Panc1 (cell line): ENCODE data around the gene CDC37. TPM values are rescaled to one million over a fixed set of nuclear protein-coding genes. Genes with fewer than 3 reads are reported as not detected.

Experiments
- ATAC-seq: fragments of 200-7000 bp; cut with Tn5 transposase; 2 replicates; pipeline ENCODE4 v1.9.1; 2020; ENCODE audit warnings: mild to moderate bottlenecking, moderate library complexity
- BruUV-seq: library from RNA; stranded (reverse); fragments of 400-500 nt; replicated peaks from 2 replicates; lab custom pipeline; 2021; lab: Mats Ljungman, UMichigan
- CTCF ChIA-PET: fragments of 300-600 bp; sonication (Branson Sonifier 250); formaldehyde crosslinking; loops from one replicate; lab custom pipeline; 2022; ENCODE audit warnings: antibody characterized with exemption; lab: Charles Lee
- POLR2A ChIA-PET: fragments of 300-600 bp; sonication (Branson Sonifier 250); formaldehyde crosslinking; loops from one replicate; lab custom pipeline; 2022; ENCODE audit warnings: antibody characterized with exemption; lab: Charles Lee
- DNase-seq: peaks from one replicate; pipeline ENCODE4 v3.0.0-alpha.2; 2010; ENCODE audit warnings: low read depth, low spot score
- H3K27ac ChIP-seq: 2 replicates; pipeline ENCODE4 v1.5.1; 2011; ENCODE audit warnings: mild to moderate bottlenecking, low read length, inconsistent platforms
- H3K27me3 ChIP-seq: fragments of 200-500 bp; sonication (Bioruptor generic); 2 replicates; pipeline ENCODE4 v1.6.0; 2014; ENCODE audit warnings: low read length, inconsistent platforms; ENCODE audit not compliant: control insufficient read depth, insufficient read depth
- H3K36me3 ChIP-seq: fragments of 200-500 bp; sonication (Bioruptor generic); 2 replicates; pipeline ENCODE4 v1.5.1; 2014; ENCODE audit warnings: inconsistent platforms, mild to moderate bottlenecking, low read length, moderate library complexity; ENCODE audit not compliant: control insufficient read depth, insufficient read depth
- H3K4me1 ChIP-seq: 2 replicates; pipeline ENCODE4 v1.5.1; 2011; ENCODE audit warnings: inconsistent platforms, mild to moderate bottlenecking, low read length, moderate library complexity; ENCODE audit not compliant: control insufficient read depth, insufficient read depth
- H3K4me3 ChIP-seq, 2 experiments: 2 replicates each; pipeline ENCODE4 v1.5.1; 2011 to 2012; ENCODE audit warnings: low read depth in 2 of 2, low read length in 2 of 2, mild to moderate bottlenecking in 2 of 2, inconsistent platforms in 1 of 2, moderate library complexity in 1 of 2
- H3K9me3 ChIP-seq: fragments of 200-500 bp; sonication (Bioruptor generic); 2 replicates; pipeline ENCODE4 v1.5.1; 2014; ENCODE audit warnings: low read depth, mild to moderate bottlenecking, inconsistent platforms, low read length, moderate library complexity; ENCODE audit not compliant: control insufficient read depth, insufficient read depth
- CTCF ChIP-seq: fragments of 450-650 bp; IDR thresholded peaks from 2 replicates; pipeline ENCODE4 v1.5.1; 2017; ENCODE audit warnings: mild to moderate bottlenecking
- POLR2AphosphoS5 ChIP-seq: IDR thresholded peaks from 2 replicates; pipeline ENCODE4 v1.6.1; 2012; ENCODE audit warnings: mild to moderate bottlenecking, low read depth, low read length, moderate library complexity
- REST ChIP-seq, 2 experiments: IDR thresholded peaks; 2 replicates each; pipeline ENCODE4 v1.6.1; 2011 to 2012; ENCODE audit warnings: low read depth in 2 of 2, control low read depth in 1 of 2, low read length in 1 of 2, mild to moderate bottlenecking in 1 of 2, moderate library complexity in 1 of 2; ENCODE audit not compliant: insufficient read depth in 1 of 2
- SIN3A ChIP-seq: IDR thresholded peaks from 2 replicates; pipeline ENCODE4 v1.6.1; 2012; ENCODE audit warnings: low read depth, mild to moderate bottlenecking, low read length, moderate library complexity, borderline replicate concordance; ENCODE audit not compliant: insufficient read depth
- TCF7L2 ChIP-seq: IDR thresholded peaks from 2 replicates; pipeline ENCODE4 v1.6.1; 2011; ENCODE audit warnings: mild to moderate bottlenecking, low read depth, low read length, inconsistent platforms
- in situ Hi-C: cut with HindIII; loops from 2 replicates; pipeline ENCODE4 v1.10.0; 2016; ENCODE audit warnings: low sequenced_read_pairs, low pct_unique_long_range_greater_than_20kb
- intact Hi-C: fragments of 100-400 bp; cut with micrococcal nuclease; formaldehyde crosslinking; loops from one replicate; pipeline ENCODE4 v1.10.0; 2022; ENCODE audit not compliant: unreplicated experiment
- total RNA-seq: library from RNA; stranded (reverse); gene quantifications from one replicate; pipeline ENCODE4 v1.2.1, GENCODE V29; 2021; ENCODE audit not compliant: unreplicated experiment

CDC37 gene
- total RNA-seq, 1 experiment from 2014 or later = 162 TPM

- in situ Hi-C loops (no loop called here), intact Hi-C loops (no loop called here)
- peak; percentile 78 for ATAC-seq
- Histone ChIP-seq H3K9me3 (no peaks in the 10 kb centered on the region), H3K27me3 (no peaks in the 10 kb centered on the region), H3K4me3 (no peak overlapping the region), H3K36me3 (peaks cover 7% of the 10 kb centered on the region; the same call in 1 of the 2 replicates), H3K27ac (no peak overlapping the region), H3K4me1 (no peaks in the 10 kb centered on the region)
- DNase-seq = peak; percentile 36
- POLR2A ChIA-PET = no interaction called here
- BruUV-seq = no TSS peak
- CTCF ChIA-PET = interaction anchor here (0.6 to 1.1 kb wide), 5 partner anchors 28 to 221 kb away, joined by 3 to 13 read pairs (median 6); no protein-coding TSS in a partner anchor
- TF ChIP-seq CTCF (peak; percentile 85), REST (IDR thresholded peaks at IDR 0.05; ENCODE audit: insufficient read depth in 1 of 2, low read depth in 2 of 2, low read length in 1 of 2) (no peak)
Observed at GRCh38 chr19:10390652-10391286, 12.6 kb downstream of the CDC37 start.

GRCh38 chr19:10389863-10390262 lies 13.5 kb downstream of the CDC37 start:
- H3K27ac ChIP-seq = no peak overlapping the region
- no peaks in the 10 kb centered on the region for H3K4me1 ChIP-seq
- CTCF ChIA-PET = interaction anchor here (0.6 to 1.7 kb wide), 4 partner anchors 35 to 131 kb away, joined by 3 to 17 read pairs (median 8); partner anchors contain the start of gene ICAM1
- H3K9me3 ChIP-seq = no peaks in the 10 kb centered on the region
- intact Hi-C loops = loop anchor here (5.0 kb wide), 2 partner anchors 118 to 133 kb away; partner anchors contain the start of gene ICAM1
- POLR2A ChIA-PET = interaction anchor here (0.7 kb wide), 1 partner anchor 305 kb away, joined by 3 read pairs; no protein-coding TSS in a partner anchor
- in situ Hi-C loops = no loop called here
- ATAC-seq (0 out of 2 replicates have a peak, but pooled peaks have one; percentile 37), DNase-seq (no peak)
- no peaks in the 10 kb centered on the region for H3K27me3 ChIP-seq
- no TSS peak for BruUV-seq
- H3K4me3 ChIP-seq = no peak overlapping the region
- peaks cover 7% of the 10 kb centered on the region; the same call in 1 of the 2 replicates for H3K36me3 ChIP-seq
- TF ChIP-seq SIN3A (no peak), POLR2AphosphoS5 (no peak), CTCF (no peak), REST (IDR thresholded peaks at IDR 0.05; ENCODE audit: insufficient read depth in 1 of 2, low read depth in 2 of 2, low read length in 1 of 2) (no peak), TCF7L2 (no peak)
